Stimulated activated CD8-positive, alpha-beta memory T cell treated with anti-CD3 and anti-CD28 coated beads, Interleukin-15, amount 100 ng/mL, for 24 hours (primary cell): ENCODE data around the gene SAMD1.

Experiments used
- DNase-seq: peaks from one replicate; pipeline ENCODE4 v3.0.0-alpha.2; 2020; ENCODE audit warnings: low read depth

The SAMD1 gene

GRCh38 chr19:14090509-14091080, at the start of gene SAMD1:
TSS of gene SAMD1 (minus strand) at chr19:14090751.
- peak; percentile 64 for DNase-seq

GRCh38 chr19:14139944-14140343, 49.4 kb upstream of the SAMD1 start:
- no peak for DNase-seq

GRCh38 chr19:14138576-14139265, 48.2 kb upstream of the SAMD1 start:
- no peak for DNase-seq

GRCh38 chr19:14136509-14137281, 46.1 kb upstream of the SAMD1 start, which contains the start of gene ASF1B:
TSS of gene ASF1B (minus strand) at chr19:14136589. CDS start at chr19:14136456, 133 bp downstream.
- DNase-seq, result peak; percentile 88

GRCh38 chr19:14135985-14136508, 45.5 kb upstream of the SAMD1 start:
- no peak for DNase-seq

- DNase-seq, result no peak
Measured at GRCh38 chr19:14135355-14135754, 44.8 kb upstream of the SAMD1 start.

GRCh38 chr19:14127929-14128509, 37.5 kb upstream of the SAMD1 start:
- no peak for DNase-seq

GRCh38 chr19:14127176-14127575, 36.6 kb upstream of the SAMD1 start:
- no peak for DNase-seq

- DNase-seq, result no peak
Measured at GRCh38 chr19:14122924-14123323, 32.4 kb upstream of the SAMD1 start.

GRCh38 chr19:14120497-14120780, 29.9 kb upstream of the SAMD1 start:
- no peak for DNase-seq

- no peak for DNase-seq
Measured at GRCh38 chr19:14119644-14120496, 29.3 kb upstream of the SAMD1 start.

GRCh38 chr19:14119146-14119545, 28.6 kb upstream of the SAMD1 start:
- no peak for DNase-seq

- no peak for DNase-seq
Measured at GRCh38 chr19:14118165-14119051, 27.9 kb upstream of the SAMD1 start.

- peak; percentile 92 for DNase-seq
Measured at GRCh38 chr19:14117668-14118164, 27.2 kb upstream of the SAMD1 start, which contains the start of gene PRKACA. TSS of gene PRKACA (minus strand) at chr19:14117762. CDS start at chr19:14117547, 215 bp downstream.

GRCh38 chr19:14116918-14117578, 26.5 kb upstream of the SAMD1 start:
- no peak for DNase-seq

- DNase-seq, result no peak
Measured at GRCh38 chr19:14116525-14116917, 26.0 kb upstream of the SAMD1 start.

- no peak for DNase-seq
Measured at GRCh38 chr19:14115756-14116155, 25.2 kb upstream of the SAMD1 start.

- no peak for DNase-seq
Measured at GRCh38 chr19:14114854-14115253, 24.3 kb upstream of the SAMD1 start.

GRCh38 chr19:14114439-14114838, 23.9 kb upstream of the SAMD1 start:
- no peak for DNase-seq
